Fibroblast of the aortic adventitia (primary cell): ENCODE measurements around the gene ORC6. TPM values are rescaled to one million over a fixed set of nuclear protein-coding genes. Genes with fewer than 3 reads are reported as not detected.
A peak's percentile ranks its signal among the peaks of the same experiment; 100 is the strongest.
"Not testable (repeated sequence)": the region's sequence is repeated elsewhere in the genome, so short reads cannot be mapped to it uniquely, and the experiment has no call there.

Source experiments
- DNase-seq: peaks from one replicate; pipeline ENCODE4 v3.0.0-alpha.2; 2010; ENCODE audit warnings: low read depth
- H3K4me3 ChIP-seq: 2 replicates; pipeline ENCODE4 v1.5.1; 2011; ENCODE audit warnings: low read depth, mild to moderate bottlenecking, control low read depth, low read length, moderate library complexity
- CTCF ChIP-seq: IDR thresholded peaks from 2 replicates; pipeline ENCODE4 v1.5.1; 2011; ENCODE audit warnings: mild to moderate bottlenecking, low read length, control low read depth, inconsistent platforms; ENCODE audit not compliant: insufficient read depth
- total RNA-seq: library from RNA; depleted of rRNA; stranded (reverse); fragments of >200 nt; gene quantifications from 2 replicates; pipeline ENCODE4 v1.2.3, GENCODE V29; 2012; ENCODE audit warnings: low replicate concordance

The ORC6 gene
- total RNA-seq, 1 donor: 17.2 TPM

DNA sequence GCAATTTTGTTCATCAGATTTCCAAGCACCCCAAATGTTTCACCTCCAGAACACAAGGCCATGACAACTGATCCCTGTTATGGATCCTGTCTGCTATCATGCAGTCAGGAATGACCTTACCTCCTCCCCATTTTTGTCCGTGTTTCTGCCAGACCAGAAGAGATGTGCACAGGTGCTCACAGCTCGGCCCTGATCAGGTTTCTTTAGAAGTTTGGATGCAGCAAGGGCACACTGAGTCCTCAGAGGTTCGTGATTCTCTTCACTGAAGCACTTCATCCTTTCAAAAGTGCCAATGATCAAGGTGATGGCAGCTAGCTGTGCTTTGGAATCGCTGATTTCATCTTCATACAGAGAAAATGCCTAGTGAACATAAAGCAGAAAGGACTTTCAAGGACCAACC lies 27.3 kb upstream of the ORC6 start:
- no peak overlapping the region for H3K4me3 ChIP-seq
- no peak for TF ChIP-seq CTCF
- no peak for DNase-seq

GRCh38 chr16:46673320-46674013 lies 16.0 kb upstream of the ORC6 start:
- TF ChIP-seq CTCF: peak; percentile 98
- DNase-seq: peak; percentile 71
- no peak overlapping the region for H3K4me3 ChIP-seq

DNA sequence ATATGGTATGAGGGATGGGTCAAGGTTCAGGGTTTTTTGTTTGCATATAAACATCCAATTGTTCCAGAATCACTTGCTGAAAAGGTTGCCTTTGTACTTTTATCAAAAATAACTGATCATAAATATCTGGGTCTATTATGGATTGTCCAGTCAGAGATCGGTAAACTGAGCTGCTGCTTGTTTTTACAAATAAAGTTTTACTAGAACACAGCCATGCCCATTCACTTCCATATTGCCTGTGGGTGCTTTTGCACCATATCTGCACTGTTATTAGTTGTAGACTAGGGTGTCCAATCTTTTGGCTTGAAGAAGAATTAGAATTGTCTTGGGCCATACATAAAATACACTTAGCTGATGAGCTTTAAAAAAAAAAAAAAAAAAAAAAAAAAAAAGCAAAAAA lies 11.5 kb upstream of the ORC6 start:
- not testable (repeated sequence) for DNase-seq, H3K4me3 ChIP-seq

- H3K4me3 ChIP-seq, DNase-seq: not testable (repeated sequence)
These were observed 7.6 kb upstream of the ORC6 start for GRCh38 chr16:46681867-46682266.

GRCh38 chr16:46686815-46687473 lies 2.5 kb upstream of the ORC6 start:
- peak overlapping the region; percentile 99 for H3K4me3 ChIP-seq
- TF ChIP-seq CTCF: no peak
- DNase-seq: no peak

DNA sequence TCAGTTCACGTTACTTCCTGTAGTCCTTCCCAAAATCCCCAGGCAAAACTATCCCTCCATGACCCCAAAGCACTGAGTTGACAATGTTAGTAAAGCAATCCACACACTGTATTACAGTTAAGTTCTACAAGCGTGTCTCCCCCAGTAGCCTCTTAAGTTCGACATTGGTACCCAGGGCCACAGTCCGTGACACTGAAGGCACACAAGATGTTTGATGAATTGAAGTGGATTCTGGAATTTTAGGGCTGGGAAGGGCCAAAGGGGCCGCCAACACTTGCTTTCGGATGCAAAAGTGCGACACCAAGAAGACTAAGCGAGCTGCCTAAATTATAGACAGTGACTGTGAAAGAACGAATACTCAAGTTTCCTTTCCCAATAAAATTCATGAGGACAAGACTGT lies 2.0 kb upstream of the ORC6 start:
- DNase-seq: no peak
- peak overlapping the region; percentile 99 for H3K4me3 ChIP-seq
- no peak for TF ChIP-seq CTCF

DNA sequence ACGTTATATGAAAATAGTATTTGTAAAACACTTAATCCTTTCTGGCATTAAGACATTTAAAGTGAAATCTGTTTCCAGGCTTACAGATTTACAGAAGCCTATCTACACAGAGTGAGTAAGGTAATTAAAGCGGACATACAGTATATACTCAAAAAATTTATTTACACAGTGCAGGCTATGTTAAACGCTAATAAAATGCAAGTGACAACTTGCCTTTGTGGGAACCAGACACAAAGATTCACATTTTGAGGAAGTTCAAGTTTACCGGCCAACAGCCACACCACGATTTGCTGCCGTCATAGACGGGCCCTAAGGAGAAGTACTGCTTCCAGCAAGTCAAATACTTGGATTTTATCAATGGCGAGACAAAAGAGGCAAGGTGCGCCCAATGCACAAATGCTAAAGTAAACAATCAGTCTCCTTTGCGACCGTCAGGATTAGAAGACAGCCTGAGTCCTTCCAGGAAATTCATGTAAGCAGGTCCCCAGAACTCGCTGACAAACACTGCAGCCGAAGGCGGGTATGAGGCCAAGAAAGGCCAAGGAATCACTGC lies 1.3 kb upstream of the ORC6 start:
- peak overlapping the region; percentile 99 for H3K4me3 ChIP-seq
- DNase-seq: peak; percentile 27
- TF ChIP-seq CTCF: no peak
